ENCODE results near the gene STX16.

STX16 gene

DNA sequence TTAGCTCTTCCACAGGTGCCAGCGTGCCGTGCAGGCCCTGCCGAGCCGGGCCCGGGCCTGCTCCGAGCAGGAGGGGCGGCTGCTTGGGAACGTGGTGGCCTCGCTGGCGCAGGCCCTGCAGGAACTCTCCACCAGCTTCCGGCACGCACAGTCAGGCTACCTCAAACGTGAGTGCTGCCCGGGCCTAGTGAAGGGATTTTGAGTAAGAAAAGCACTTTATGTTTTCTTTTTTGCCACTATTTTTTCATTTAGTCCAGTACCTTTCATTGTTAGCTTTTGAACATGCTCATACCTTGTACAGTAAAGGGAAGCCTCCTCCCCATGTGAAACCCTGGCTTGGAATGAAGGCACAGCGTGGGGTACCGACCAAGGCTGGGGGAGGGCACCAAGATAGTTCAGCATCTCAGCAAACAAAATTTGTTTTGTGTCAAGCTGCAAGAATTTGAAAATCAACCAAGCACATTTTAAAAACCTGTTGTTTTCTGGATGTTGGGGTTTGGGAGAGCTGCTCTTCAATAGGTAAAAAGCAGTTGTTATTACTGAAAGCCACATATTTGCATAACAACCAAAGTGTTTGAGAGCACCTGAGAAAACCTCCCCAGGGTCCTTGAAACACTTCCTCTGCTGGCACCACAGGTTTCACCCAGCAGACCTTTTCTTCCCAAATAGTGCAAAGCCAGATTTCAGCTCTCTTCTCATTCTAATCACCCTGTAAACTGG is 18.4 kb downstream of the STX16 start:
- no peak overlapping the region for H3K4me3 ChIP-seq (ENCODE audit: low read depth, low read length)
- DNase-seq (ENCODE audit: low read depth), result no peak
- TF ChIP-seq CTCF (IDR thresholded peaks at IDR 0.05; ENCODE audit: control insufficient read depth, extremely low read depth, insufficient read depth), result no peak

GRCh38 chr20:58670102-58670501 is 19.0 kb downstream of the STX16 start:
- no peak overlapping the region for H3K4me3 ChIP-seq (ENCODE audit: low read depth, low read length)
- no peak for DNase-seq (ENCODE audit: low read depth)
- no peak for TF ChIP-seq CTCF (IDR thresholded peaks at IDR 0.05; ENCODE audit: control insufficient read depth, extremely low read depth, insufficient read depth)

DNA sequence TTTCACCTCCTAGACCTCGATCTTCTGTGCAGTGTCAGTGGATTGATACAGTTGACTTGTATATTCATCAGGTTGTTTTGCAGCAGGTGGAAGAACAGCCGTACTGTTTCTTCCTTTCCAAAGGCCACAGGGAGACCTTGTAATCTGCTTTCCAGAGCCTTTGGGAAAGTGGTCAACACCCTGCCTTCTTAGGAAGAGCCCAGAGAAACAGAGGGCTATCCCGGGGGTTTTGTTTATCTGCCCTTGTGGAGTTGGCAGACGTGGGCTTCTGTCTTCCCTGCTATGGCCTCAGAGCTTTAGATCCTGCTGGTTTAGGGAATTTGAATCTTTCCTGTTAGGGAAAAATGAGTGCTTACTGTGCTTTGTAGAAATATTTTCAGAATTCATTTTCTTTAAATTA is 19.6 kb downstream of the STX16 start:
- H3K4me3 ChIP-seq (ENCODE audit: low read depth, low read length), result no peak overlapping the region
- no peak for TF ChIP-seq CTCF (IDR thresholded peaks at IDR 0.05; ENCODE audit: control insufficient read depth, extremely low read depth, insufficient read depth)
- DNase-seq (ENCODE audit: low read depth), result no peak

GRCh38 chr20:58673119-58673518 is 22.0 kb downstream of the STX16 start:
- TF ChIP-seq CTCF (IDR thresholded peaks at IDR 0.05; ENCODE audit: control insufficient read depth, extremely low read depth, insufficient read depth), result no peak
- DNase-seq (ENCODE audit: low read depth), result no peak
- H3K4me3 ChIP-seq (ENCODE audit: low read depth, low read length), result no peak overlapping the region

DNA sequence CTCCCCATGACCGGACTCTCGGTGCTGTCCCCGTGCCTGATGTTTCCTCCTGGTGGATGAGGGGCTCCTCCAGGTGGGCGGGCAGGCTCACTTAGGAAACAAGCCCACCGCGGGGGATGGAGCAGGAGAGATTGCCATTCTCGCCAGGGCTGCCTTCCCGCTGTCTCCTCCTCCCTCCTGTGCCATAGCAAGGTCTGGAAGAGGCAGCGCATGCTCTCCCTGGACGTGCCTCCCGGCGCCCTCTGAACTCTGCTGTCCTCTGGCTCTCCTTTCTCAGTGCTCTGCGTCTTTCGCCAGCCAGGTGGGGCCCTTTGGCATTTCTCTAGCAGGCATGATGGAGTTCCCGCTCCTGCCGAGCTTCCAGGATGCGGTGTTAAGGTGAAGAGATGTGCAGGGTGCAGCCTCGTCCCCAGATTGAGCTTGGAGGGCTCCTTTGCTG is 24.1 kb downstream of the STX16 start:
- DNase-seq (ENCODE audit: low read depth), result no peak
- H3K4me3 ChIP-seq (ENCODE audit: low read depth, low read length), result no peak overlapping the region
- TF ChIP-seq CTCF (IDR thresholded peaks at IDR 0.05; ENCODE audit: control insufficient read depth, extremely low read depth, insufficient read depth), result no peak

DNA sequence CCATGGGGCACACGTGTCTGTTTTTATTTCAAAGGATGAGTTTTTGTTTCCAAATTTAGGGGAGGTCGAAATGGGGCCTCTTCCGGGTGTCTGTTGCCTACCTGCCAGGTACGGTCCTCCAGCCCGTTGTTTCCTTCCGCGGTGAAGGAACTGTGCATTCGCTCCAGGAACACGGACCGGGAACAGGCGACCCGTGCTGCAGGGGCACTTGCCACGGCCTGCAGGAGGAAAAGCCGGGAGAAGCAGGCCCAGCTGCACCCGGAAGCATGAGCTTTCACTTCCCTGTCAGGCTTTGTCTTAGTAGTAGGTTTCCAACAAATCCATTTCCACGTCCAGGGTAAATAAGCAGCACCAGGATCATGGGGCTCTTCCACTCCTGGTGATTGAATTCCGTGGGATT is 24.6 kb downstream of the STX16 start:
- no peak overlapping the region for H3K4me3 ChIP-seq (ENCODE audit: low read depth, low read length)
- TF ChIP-seq CTCF (IDR thresholded peaks at IDR 0.05; ENCODE audit: control insufficient read depth, extremely low read depth, insufficient read depth), result no peak
- DNase-seq (ENCODE audit: low read depth), result no peak

DNA sequence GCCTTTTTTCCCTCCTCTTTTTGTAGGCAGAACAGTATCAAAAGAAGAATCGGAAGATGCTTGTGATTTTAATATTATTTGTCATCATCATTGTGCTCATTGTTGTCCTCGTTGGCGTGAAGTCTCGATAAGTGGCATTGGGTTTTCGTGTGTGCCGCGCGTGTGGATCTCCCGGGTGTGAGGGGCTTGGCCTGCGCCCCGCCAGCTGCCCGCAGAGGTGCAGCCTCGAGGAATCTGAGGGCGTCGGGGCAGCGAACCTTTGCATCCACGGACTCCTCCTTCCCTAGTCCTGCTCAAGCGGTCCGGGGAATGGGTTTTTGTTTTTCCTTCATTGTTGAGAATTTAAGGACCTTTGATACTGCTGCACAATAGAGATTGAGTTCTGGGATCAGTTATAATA is 25.1 kb downstream of the STX16 start:
- no peak overlapping the region for H3K4me3 ChIP-seq (ENCODE audit: low read depth, low read length)
- DNase-seq (ENCODE audit: low read depth), result no peak
- no peak for TF ChIP-seq CTCF (IDR thresholded peaks at IDR 0.05; ENCODE audit: control insufficient read depth, extremely low read depth, insufficient read depth)
